Measurements from ENCODE around the gene BACE2.

BACE2 gene

GRCh38 chr21:41149199-41149598 is 18.8 kb upstream of the BACE2 start:
- DNase-seq = no peak

- no peak for DNase-seq
These were observed 15.8 kb upstream of the BACE2 start for GRCh38 chr21:41152147-41152546.

- no peak for DNase-seq
These were observed 14.5 kb upstream of the BACE2 start for GRCh38 chr21:41153443-41153842.

DNA sequence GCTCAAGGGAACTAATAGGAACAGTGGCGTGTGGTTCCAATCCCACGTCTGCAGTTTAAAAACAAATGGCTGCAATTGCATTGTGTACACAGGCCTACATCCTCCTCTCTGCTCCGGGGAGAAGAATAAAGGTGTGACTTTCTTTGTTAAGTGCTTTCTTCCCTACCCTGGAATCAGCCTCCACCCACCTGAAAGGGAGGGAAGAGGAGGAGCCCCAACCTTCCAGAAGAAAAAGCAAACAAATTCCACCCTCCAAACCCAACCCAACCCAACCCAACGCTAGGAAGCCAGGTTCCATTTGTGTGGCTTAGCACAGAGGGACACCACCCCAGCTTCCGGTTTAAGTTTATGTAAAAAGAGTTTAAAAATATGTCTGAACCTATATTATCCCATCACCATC is 11.8 kb upstream of the BACE2 start:
- DNase-seq = no peak

- no peak for DNase-seq
These were observed 9.9 kb upstream of the BACE2 start for GRCh38 chr21:41158026-41158425.

DNA sequence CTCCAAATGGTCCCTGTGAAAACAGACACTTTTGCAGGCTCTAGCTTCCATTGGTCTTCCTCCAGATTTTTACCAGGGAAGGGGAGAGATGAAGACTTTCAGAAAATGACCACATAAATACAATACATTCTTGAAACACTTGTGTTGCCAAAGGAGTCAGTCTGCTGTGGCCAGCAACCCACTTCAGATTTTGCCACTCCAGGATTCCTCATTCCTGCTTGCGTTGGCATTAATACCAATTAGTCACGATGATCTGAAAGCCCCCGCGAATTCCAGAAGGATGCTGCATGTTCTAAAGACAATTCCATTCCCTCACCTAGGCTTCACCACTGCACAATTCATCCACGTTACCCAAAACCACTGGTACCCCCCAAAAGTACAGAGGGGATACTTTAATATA is 7.9 kb upstream of the BACE2 start:
- DNase-seq = no peak

GRCh38 chr21:41161428-41161827 is 6.5 kb upstream of the BACE2 start:
- no peak for DNase-seq

- DNase-seq = no peak
These were observed 5.9 kb upstream of the BACE2 start for GRCh38 chr21:41162096-41162495.

- DNase-seq = no peak
These were observed 4.9 kb upstream of the BACE2 start for GRCh38 chr21:41163091-41163490.

- DNase-seq = no peak
These were observed 3.9 kb upstream of the BACE2 start for GRCh38 chr21:41164052-41164451.

- no peak for DNase-seq
These were observed 2.8 kb upstream of the BACE2 start for GRCh38 chr21:41164981-41165655.

- no peak for DNase-seq
These were observed 1.1 kb upstream of the BACE2 start for GRCh38 chr21:41166884-41167283.

GRCh38 chr21:41168391-41169257 is 664 bp downstream of the BACE2 start:
- DNase-seq = no peak

DNA sequence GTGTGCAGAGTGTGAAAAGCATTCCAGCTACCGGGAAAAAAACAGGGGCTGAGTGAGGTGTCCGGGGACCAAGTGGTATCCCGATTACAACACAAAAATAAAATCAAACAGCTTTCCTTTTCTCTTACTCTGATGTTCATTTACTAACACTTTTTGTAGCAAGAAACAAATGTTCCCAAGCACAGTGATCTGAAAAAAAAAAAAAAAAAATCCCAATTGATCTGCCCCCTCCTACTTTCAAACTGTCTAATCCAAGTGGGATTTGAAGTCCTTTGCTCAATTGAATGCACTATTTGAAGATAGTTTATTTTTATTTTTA is 1.3 kb downstream of the BACE2 start:
- DNase-seq = no peak

DNA sequence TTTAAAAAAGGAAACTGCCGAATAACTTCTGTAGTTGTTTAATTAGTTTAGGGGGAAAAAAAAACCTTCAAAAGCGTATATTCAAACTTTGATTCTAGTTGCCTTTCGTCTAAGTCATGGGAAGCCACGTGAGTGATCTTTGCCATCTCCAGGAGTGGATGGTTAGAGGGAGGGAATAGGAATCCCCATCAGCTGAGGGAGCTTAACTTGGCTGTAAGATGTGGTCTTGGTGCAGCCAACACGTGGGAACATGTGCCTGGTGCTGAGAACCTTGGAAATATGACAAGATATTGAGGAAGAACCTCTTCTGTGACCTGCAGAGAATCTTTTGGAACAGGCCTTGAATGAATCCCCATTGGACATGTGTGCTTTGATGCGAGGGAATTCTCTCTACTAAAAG is 1.7 kb downstream of the BACE2 start:
- DNase-seq = no peak

GRCh38 chr21:41170442-41170841 is 2.5 kb downstream of the BACE2 start:
- no peak for DNase-seq

DNA sequence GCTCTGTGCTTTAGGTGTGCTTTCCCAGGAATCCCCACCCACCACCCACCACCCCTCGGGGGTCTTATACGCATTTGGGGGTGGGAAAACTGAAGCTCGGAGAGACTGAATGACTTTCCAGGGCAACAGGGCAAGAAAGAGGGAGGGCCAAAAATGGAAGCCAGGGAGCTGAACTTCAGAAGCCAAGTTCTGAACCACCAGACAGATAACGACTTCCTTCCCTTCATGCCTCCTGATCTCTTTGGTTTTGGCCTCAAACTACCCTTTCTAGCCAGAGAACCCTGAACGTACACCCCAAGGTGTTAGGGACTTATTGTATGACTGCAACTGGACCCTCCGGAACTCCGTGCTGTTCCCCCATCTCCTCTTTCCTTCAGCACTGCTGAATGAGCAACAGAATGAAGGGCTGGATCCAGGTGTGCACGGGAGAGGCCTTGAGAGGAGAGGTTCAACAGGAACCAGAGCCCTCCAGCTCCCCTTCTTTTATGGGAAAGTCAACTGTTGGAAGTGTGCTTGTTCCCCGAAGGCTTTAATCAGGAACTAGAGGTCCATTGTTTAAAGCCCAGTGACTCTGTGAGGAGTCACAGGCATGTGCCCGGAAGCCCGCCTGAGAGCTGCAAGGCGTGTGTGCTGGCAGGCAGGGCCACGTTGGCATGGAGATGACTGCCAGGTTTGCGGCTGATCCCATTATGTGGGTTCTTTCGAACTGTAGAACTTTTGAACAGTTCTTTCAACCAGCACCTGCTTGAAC is 3.1 kb downstream of the BACE2 start:
- DNase-seq = no peak

- DNase-seq = no peak
These were observed 7.1 kb downstream of the BACE2 start for GRCh38 chr21:41175080-41175479.

DNA sequence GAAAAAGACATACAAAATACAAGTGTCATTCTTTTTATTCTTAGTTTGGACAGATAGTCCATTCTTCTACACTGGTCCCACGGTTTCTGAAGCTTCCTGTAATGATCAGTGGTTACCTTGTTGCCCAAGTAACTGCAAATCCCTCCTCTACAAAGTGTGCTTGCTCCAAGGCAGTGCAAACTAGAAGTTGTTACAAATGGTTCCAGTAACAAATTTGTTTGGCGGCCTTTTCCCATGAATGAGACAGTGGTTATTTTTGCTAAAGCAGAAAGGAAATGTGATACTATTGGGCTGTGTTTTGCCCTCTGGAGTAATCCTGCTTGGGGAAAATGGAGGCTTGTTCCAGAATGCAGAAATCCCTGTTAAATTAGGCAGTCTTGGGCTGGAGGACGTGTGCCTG is 8.9 kb downstream of the BACE2 start:
- DNase-seq = no peak

DNA sequence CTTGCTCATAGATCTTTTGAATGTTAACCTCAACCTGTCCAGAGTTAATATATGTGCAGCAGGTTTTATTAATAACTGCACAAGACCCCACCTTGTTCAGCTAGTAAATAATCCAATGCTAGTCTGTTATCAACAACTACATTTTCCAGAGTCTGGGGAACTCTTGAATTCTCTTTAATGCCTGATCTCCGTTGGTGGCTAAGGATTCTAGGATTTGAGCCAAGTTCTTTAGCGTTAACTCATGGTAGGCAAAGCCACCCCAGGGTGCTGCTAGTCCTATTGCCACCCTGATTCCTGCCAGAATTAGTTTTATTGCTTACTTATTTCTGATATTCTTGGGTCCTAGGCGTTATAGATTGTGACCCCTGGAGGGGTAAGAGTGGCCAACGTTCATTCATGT is 12.8 kb downstream of the BACE2 start:
- no peak for DNase-seq

DNA sequence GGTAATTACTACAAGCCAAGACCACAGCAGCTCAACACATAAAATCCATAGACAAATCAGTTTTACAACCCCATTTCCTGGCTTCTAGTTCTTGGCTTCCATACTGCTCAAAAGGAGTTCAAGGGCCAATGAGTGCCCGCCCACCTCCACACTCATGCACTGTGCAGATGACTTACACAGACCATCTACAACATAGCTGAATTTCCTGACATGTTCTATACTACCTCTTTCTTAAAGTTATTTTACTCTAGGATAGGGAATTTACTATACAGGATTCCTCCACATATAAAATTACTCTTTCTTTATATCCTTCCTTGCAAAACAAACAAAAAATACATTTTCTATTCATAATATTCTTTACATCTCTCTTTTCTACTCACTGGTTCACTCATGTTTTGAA is 14.6 kb downstream of the BACE2 start:
- DNase-seq = no peak

DNA sequence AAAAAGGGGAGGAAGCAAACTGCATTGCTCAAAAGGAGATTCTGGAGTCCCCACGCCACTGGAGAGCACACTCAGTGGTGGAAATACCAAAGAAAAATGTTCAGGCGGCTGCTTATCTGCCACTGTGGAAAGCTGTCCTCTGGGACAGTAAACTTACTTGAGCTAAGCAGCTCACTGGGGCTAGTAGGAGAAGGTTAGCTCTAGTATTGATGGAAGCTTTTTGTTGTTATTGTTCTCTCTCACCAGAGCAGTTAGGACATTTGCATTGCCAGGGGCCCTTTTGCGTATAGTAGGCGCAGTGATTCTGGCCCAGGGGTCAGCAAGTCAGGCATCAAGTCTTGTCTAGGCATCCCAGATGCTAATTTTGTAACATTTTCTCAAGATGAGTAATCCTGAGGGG is 15.6 kb downstream of the BACE2 start:
- no peak for DNase-seq

GRCh38 chr21:41185802-41186201 is 17.8 kb downstream of the BACE2 start:
- no peak for DNase-seq
